Loucy (cell line): ENCODE measurements around the gene NBL1.

Experiments
- CTCF ChIP-seq: fragments of 200-600 bp; sonication (generic); conservative IDR thresholded peaks from 2 replicates; pipeline ENCODE4 v1.5.1; 2014; ENCODE audit warnings: mild to moderate bottlenecking, antibody characterized with exemption, low read length
- EZH2phosphoT487 ChIP-seq: fragments of 200-600 bp; IDR thresholded peaks from 2 replicates; pipeline ENCODE4 v1.6.1; 2018; ENCODE audit warnings: antibody characterized with exemption, mild to moderate bottlenecking, moderate library complexity, borderline replicate concordance

DNA sequence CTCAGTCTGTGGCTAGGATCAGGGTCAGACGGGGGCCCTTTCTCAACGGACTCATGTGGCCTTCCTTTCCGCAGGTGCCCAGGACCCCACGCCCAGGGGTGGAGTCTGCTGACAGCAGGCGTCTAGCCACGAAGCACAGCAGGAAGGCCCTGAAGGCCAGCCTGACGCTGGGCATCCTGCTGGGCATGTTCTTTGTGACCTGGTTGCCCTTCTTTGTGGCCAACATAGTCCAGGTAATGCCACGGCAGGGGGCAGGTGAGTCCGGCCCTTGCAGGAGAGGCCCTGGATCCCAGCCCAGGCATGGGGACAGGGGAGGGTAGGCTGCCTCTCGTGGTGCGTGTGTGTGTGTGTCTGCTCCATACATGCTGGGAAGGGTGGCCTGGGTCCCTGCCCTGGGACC lies 34.4 kb downstream of the NBL1 start:
- TF ChIP-seq CTCF (no peak), EZH2phosphoT487 (no peak)
